GM15510 (cell line): ENCODE data around the gene ONECUT2.

ENCODE experiments used
- POLR2A ChIP-seq: IDR thresholded peaks from 3 replicates; pipeline ENCODE4 v1.6.1; 2011; ENCODE audit warnings: borderline replicate concordance; ENCODE audit not compliant: insufficient read length; ENCODE audit errors: extremely low read depth

Gene ONECUT2

DNA sequence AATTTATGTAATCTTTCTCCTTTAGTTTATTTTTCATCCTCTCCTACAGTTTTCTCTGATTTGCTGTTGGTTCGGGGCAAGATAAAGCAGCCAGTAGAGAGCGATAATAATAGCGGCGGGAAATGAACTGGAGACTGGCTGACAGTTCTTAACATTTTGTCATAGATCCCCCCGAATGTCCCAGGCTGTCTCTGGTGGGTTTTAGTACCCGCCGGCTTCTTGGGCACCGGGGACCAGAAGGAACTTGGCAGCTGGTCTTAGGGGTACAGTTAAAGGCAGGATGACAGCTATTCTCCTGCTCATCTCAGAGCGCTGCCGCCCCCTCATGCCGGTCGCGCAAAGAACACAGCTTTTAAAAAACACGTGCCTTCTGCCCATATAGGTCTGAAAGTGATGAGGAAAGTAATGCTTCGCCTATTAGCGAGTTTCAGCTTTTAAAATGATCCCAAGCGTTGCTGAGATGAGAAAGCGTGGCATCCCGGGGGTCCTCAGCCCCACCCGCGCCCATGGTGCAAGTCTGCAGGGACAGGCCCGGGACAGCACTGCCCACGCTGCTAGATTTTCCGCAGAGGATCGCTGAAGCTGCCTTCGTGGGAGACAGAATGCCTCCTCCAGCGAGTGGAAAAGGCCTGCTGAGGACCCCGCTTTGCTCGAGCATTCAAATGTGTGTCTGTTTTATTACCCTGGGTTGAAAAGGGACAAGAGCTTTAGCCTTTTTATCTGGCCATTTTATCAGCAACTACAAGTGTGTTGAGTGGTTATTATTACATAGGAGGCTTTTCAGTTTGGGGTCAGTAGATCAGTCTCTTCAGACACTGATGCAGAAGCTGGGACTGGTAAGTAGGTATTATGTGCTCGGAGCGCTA, 3.8 kb downstream of the ONECUT2 start:
- no peak for TF ChIP-seq POLR2A

DNA sequence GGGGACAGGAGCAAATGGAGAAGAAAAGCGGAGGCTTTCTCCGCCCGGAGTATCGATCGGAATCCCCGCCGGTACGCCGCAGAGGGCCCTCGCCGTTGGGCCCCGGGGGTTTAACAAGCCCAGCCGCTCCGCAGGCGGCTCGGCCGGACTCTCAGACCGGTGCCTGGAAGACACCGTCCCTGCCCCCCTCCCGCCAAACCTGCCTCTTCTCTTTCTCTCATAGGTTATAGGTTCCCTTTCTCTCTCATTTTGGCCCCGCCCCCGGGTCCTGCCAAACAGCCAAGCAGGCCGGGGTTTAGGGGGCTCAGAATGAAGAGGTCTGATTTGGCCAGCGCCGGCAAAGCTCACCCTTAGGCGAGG, 4.4 kb downstream of the ONECUT2 start:
- no peak for TF ChIP-seq POLR2A

DNA sequence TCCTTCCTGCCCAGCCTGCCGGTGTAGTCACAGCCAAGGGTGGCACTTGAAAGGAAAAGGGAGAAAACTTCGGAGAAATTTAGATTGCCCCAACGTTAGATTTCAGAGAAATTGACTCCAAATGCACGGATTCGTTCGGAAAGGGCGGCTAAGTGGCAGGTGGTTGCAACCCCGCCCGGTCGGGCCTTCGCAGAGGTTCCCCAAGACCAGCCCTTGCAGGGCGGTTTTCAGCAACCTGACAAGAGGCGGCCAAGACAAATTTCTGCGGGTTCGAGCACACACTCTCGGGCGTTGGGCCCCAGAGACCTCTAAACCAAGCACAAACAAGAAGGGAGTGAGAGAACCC, 4.8 kb downstream of the ONECUT2 start:
- TF ChIP-seq POLR2A: no peak

GRCh38 chr18:57440331-57441070, 5.3 kb downstream of the ONECUT2 start:
- TF ChIP-seq POLR2A: no peak

DNA sequence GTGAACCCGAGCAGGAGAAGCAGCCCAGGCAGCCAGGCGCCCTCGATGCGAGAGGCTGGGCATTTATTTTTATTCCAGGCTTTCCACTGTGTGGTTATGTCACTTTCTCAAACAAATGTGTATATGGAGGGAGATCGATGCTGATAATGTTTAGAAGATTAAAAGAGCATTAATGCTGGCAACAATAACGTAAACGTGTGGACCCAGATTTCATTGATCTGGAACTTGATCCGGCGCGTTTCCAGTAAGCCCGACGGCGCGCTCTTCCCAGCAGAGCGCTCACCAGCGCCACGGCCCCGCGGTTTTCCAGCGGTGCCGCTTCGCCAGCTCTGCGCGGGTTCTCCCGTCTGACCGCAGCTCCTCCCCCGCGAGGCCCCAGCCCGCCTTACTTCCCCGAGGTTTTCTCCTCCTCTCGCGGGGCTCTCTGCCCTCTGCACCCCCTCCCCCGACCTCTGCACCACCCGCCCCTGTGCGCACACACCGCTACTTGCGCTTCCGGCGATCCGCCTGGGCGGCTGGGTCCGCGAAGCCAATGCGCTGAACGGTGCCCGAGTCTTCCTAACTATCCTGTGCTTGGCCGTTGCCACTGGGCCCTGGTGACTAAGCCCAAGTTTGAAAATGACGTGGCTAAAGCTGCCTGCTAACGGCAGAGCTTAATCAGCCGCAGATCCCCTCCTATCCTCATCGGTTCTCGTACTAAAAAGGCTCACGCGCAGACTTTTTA, 6.1 kb downstream of the ONECUT2 start:
- no peak for TF ChIP-seq POLR2A

DNA sequence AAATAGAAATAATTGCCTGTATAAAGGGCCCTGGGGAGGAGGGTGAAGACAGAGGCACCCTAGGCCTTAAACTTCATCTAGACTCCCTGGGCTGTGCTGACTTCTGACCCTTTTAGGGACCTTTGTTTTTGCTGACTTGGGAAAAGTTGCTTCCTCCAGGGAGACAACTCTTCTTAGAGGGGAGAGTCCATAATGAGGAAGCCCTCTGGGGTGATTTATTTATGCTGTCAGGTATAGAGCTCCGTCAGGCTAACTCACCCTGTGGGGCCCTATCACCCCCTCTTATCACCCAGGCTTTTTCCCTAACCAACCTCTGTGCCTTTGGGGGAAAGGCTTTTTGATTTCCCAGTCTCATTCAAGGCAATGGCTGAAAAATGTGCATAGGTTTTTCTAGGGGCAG, 8.1 kb downstream of the ONECUT2 start:
- TF ChIP-seq POLR2A: no peak

- no peak for TF ChIP-seq POLR2A
Observed at GRCh38 chr18:57443702-57444101, 8.5 kb downstream of the ONECUT2 start.

- TF ChIP-seq POLR2A: no peak
Observed at GRCh38 chr18:57444301-57444759, 9.2 kb downstream of the ONECUT2 start.

DNA sequence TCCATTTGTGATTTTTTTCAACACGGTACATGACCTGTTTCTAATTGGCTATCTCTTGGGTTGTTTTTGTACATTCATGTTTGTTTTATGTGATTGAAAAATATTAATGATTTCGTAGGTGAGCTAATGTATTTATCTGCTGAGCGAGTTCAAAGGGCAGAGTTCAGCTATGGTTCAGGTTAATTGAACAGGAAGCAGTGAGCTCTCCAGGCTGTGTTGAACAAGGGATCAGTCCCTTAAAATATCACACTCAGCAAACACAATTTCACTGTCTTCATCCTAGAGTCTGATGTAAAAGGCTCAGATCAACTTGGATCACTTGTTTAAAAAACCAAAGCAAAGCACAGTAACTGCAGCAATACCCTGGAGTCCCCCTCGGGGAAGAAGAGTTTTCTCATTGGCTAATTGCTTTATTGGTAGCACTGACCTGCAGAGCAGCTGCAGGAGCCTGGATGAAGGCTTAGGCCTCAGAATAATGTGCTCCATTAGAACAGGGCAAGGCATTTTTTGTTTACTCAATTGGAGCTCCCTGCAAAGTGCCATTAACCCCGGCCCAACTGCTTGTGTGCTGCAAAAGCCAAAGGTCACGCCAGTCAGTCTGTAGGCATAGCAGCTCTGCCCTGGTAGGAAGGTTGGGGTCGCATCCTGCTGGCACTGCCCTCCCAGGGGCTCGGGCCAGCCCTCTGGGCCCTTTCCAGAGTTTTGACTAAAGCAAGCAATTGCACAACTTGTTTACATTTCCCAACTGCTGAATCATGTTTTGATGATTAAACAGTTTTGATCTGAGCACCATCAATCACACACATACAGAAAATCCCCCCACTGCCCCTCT, 10.5 kb downstream of the ONECUT2 start:
- no peak for TF ChIP-seq POLR2A

GRCh38 chr18:57446322-57446721, 11.1 kb downstream of the ONECUT2 start:
- TF ChIP-seq POLR2A: no peak

DNA sequence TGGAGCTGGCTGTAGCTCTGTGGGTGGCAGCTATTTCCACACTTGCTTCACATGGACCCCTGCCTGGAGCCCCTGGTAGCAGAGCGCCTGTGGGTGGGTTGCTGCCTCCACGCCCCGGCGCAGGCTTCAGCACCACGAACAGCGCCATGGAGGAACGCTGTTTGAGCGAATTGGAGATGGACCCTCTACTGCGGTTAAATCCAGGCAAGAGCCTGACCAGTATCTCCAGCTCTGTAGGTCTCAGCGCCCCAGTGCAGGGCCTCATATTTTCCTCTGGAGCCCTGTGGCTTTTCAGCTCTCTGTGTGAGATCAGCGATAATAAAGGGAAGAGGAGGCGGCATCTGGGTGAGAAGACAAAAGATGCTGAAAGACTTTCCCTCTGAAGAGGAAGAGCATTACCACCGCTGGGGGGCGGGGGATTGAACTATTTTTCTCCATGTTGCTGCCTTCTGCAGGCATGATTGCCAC, 12.0 kb downstream of the ONECUT2 start:
- TF ChIP-seq POLR2A: no peak

GRCh38 chr18:57455576-57456129, 20.5 kb downstream of the ONECUT2 start:
- no peak for TF ChIP-seq POLR2A

GRCh38 chr18:57461652-57462269, 26.6 kb downstream of the ONECUT2 start:
- TF ChIP-seq POLR2A: no peak

- no peak for TF ChIP-seq POLR2A
Observed at GRCh38 chr18:57466307-57466706, 31.1 kb downstream of the ONECUT2 start.
